ENCODE results near the gene TGM1.

TGM1 gene

DNA sequence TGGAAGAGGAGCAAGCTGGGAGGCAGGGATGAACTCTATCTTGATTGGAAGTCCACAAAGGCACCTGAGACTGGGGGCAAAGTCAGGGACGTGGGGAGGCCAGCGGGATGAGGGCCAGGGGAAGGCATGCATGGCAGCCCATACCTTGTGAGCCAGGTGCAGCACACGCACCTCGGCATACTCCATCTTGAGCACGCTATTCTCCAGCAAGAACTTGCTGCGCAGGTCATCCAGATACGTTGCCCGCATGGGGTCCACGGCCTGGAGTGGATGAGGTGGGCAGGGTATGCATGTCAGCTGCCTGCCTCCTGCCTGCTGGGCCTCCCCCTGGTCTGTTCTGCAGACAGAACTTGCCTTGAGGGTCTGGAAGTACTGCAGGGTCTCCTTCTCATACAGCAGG, 4.5 kb upstream of the TGM1 start:
- Histone ChIP-seq H3K9ac (ENCODE audit: low read depth, low read length) (no peak overlapping the region), H3K9me3 (replicated peaks; ENCODE audit: low read length) (no peaks in the 10 kb centered on the region), H3K36me3 (ENCODE audit: insufficient read depth, low read length) (peaks cover 28% of the 10 kb centered on the region), H3K4me3 (ENCODE audit: low read length) (no peak overlapping the region), H3K27me3 (ENCODE audit: control insufficient read depth, insufficient read depth, low read length) (no peaks in the 10 kb centered on the region), H3K4me2 (ENCODE audit: low read length) (no peak overlapping the region), H3K4me1 (ENCODE audit: control insufficient read depth, insufficient read depth, low read length) (peaks cover 9% of the 10 kb centered on the region)

GRCh38 chr14:24266344-24267244, 3.6 kb upstream of the TGM1 start:
- Histone ChIP-seq H3K9me3 (replicated peaks; ENCODE audit: low read length) (no peaks in the 10 kb centered on the region), H3K27me3 (ENCODE audit: control insufficient read depth, insufficient read depth, low read length) (no peaks in the 10 kb centered on the region), H3K36me3 (ENCODE audit: insufficient read depth, low read length) (peaks cover 28% of the 10 kb centered on the region), H3K9ac (ENCODE audit: low read depth, low read length) (no peak overlapping the region), H3K4me3 (ENCODE audit: low read length) (no peak overlapping the region), H3K4me1 (ENCODE audit: control insufficient read depth, insufficient read depth, low read length) (peaks cover 5% of the 10 kb centered on the region), H3K4me2 (ENCODE audit: low read length) (no peak overlapping the region)

GRCh38 chr14:24264298-24264697, 1.3 kb upstream of the TGM1 start:
- no peaks in the 10 kb centered on the region for H3K9me3 ChIP-seq (replicated peaks; ENCODE audit: low read length)
- H3K4me1 ChIP-seq (ENCODE audit: control insufficient read depth, insufficient read depth, low read length), result peaks cover 3% of the 10 kb centered on the region
- H3K9ac ChIP-seq (ENCODE audit: low read depth, low read length), result no peak overlapping the region
- H3K4me3 ChIP-seq (ENCODE audit: low read length), result no peak overlapping the region
- no peak overlapping the region for H3K4me2 ChIP-seq (ENCODE audit: low read length)
- peaks cover 28% of the 10 kb centered on the region for H3K36me3 ChIP-seq (ENCODE audit: insufficient read depth, low read length)
- no peaks in the 10 kb centered on the region for H3K27me3 ChIP-seq (ENCODE audit: control insufficient read depth, insufficient read depth, low read length)

- no peak overlapping the region for H3K9ac ChIP-seq (ENCODE audit: low read depth, low read length)
- H3K4me3 ChIP-seq (ENCODE audit: low read length), result no peak overlapping the region
- no peaks in the 10 kb centered on the region for H3K9me3 ChIP-seq (replicated peaks; ENCODE audit: low read length)
- peaks cover 7% of the 10 kb centered on the region for H3K4me1 ChIP-seq (ENCODE audit: control insufficient read depth, insufficient read depth, low read length)
- H3K4me2 ChIP-seq (ENCODE audit: low read length), result no peak overlapping the region
- H3K27me3 ChIP-seq (ENCODE audit: control insufficient read depth, insufficient read depth, low read length), result no peaks in the 10 kb centered on the region
- H3K36me3 ChIP-seq (ENCODE audit: insufficient read depth, low read length), result peaks cover 27% of the 10 kb centered on the region
These were observed 871 bp upstream of the TGM1 start for GRCh38 chr14:24263848-24264247.

DNA sequence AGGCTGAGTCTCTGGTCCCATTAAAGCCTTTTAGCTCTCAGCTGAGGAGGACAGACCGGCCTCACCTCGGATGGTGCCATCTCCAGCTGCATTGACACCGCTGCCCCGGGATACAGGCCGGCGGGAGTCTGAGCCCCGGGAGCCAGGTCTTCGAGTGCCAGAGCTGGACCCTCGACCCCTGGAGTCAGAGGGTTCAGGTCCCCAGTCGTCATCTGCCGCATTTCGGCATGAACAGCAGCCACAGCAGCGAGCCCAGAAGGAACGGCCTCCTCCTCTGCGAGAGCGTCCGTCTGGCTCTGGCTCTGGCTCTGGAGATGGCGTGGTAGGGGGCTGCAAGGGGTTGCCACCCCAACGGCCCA, 1.0 kb downstream of the TGM1 start:
- Histone ChIP-seq H3K27me3 (ENCODE audit: control insufficient read depth, insufficient read depth, low read length) (no peaks in the 10 kb centered on the region), H3K36me3 (ENCODE audit: insufficient read depth, low read length) (peaks cover 14% of the 10 kb centered on the region), H3K4me3 (ENCODE audit: low read length) (no peak overlapping the region), H3K4me2 (ENCODE audit: low read length) (no peak overlapping the region), H3K9me3 (replicated peaks; ENCODE audit: low read length) (no peaks in the 10 kb centered on the region), H3K9ac (ENCODE audit: low read depth, low read length) (no peak overlapping the region), H3K4me1 (ENCODE audit: control insufficient read depth, insufficient read depth, low read length) (peaks cover 8% of the 10 kb centered on the region)

GRCh38 chr14:24261256-24261968, 1.6 kb downstream of the TGM1 start:
- Histone ChIP-seq H3K27me3 (ENCODE audit: control insufficient read depth, insufficient read depth, low read length) (no peaks in the 10 kb centered on the region), H3K9ac (ENCODE audit: low read depth, low read length) (no peak overlapping the region), H3K4me2 (ENCODE audit: low read length) (no peak overlapping the region), H3K9me3 (replicated peaks; ENCODE audit: low read length) (no peaks in the 10 kb centered on the region), H3K36me3 (ENCODE audit: insufficient read depth, low read length) (peaks cover 12% of the 10 kb centered on the region), H3K4me3 (ENCODE audit: low read length) (no peak overlapping the region), H3K4me1 (ENCODE audit: control insufficient read depth, insufficient read depth, low read length) (peaks cover 8% of the 10 kb centered on the region)

DNA sequence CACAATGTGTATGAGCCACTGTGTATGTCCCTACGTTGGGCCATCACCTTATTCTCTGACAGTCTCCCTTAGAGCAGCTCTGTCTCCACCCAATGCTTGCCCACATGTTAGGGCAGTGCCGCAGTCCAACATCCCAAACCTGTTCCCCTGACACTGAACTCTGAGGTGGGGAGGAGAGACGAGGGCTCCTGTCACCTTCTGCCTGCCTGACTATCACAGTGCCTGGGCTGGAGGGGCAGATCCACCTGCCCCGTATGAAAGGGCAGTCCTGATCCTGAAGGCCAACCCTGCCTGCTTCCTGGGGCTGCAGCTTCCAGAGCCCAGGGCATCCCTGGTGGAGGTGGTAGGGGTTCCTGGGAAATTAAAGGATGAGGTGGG, 2.2 kb downstream of the TGM1 start:
- Histone ChIP-seq H3K4me1 (ENCODE audit: control insufficient read depth, insufficient read depth, low read length) (peaks cover 8% of the 10 kb centered on the region), H3K4me3 (ENCODE audit: low read length) (no peak overlapping the region), H3K36me3 (ENCODE audit: insufficient read depth, low read length) (peaks cover 6% of the 10 kb centered on the region), H3K27me3 (ENCODE audit: control insufficient read depth, insufficient read depth, low read length) (no peaks in the 10 kb centered on the region), H3K9me3 (replicated peaks; ENCODE audit: low read length) (no peaks in the 10 kb centered on the region), H3K4me2 (ENCODE audit: low read length) (no peak overlapping the region), H3K9ac (ENCODE audit: low read depth, low read length) (no peak overlapping the region)

DNA sequence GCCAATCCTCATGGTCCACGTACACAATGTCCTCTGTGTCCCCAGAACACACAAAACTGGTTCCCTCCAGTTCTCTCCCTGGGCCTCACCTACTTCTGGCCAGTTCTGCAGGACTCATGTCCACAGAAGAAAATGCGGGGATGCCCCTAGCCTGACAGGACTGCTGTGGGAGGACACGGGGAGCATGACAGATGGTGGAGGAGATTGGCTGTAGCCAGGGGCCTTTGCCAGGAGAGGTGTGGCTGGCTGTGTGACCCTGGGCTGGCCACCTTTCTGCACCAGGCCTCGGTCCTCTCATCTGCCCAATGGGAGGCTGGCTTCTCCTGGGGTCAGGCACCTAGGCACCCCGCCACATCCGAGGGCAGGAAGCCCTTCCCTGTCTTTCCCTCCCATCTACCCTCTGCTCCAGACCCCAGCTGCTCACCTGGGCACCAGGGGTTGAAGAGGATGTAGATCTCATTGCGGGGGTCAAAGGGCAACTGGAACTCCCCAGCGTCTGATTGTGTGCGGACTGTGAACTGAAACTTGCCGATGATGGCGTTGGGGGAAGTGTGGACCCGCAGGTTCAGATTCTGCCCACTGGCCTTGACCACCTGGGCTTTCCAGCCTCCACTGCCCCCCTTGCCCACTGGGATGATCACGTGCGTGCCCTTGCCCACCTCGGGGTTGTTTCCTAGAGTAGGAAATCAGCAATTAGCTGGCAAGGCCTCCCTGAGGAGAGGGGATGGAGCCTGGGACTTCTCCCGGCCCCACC, 2.8 kb downstream of the TGM1 start:
- no peaks in the 10 kb centered on the region for H3K9me3 ChIP-seq (replicated peaks; ENCODE audit: low read length)
- no peak overlapping the region for H3K4me3 ChIP-seq (ENCODE audit: low read length)
- H3K36me3 ChIP-seq (ENCODE audit: insufficient read depth, low read length), result peaks cover 2% of the 10 kb centered on the region
- peaks cover 8% of the 10 kb centered on the region for H3K4me1 ChIP-seq (ENCODE audit: control insufficient read depth, insufficient read depth, low read length)
- no peaks in the 10 kb centered on the region for H3K27me3 ChIP-seq (ENCODE audit: control insufficient read depth, insufficient read depth, low read length)
- H3K4me2 ChIP-seq (ENCODE audit: low read length), result no peak overlapping the region
- no peak overlapping the region for H3K9ac ChIP-seq (ENCODE audit: low read depth, low read length)

DNA sequence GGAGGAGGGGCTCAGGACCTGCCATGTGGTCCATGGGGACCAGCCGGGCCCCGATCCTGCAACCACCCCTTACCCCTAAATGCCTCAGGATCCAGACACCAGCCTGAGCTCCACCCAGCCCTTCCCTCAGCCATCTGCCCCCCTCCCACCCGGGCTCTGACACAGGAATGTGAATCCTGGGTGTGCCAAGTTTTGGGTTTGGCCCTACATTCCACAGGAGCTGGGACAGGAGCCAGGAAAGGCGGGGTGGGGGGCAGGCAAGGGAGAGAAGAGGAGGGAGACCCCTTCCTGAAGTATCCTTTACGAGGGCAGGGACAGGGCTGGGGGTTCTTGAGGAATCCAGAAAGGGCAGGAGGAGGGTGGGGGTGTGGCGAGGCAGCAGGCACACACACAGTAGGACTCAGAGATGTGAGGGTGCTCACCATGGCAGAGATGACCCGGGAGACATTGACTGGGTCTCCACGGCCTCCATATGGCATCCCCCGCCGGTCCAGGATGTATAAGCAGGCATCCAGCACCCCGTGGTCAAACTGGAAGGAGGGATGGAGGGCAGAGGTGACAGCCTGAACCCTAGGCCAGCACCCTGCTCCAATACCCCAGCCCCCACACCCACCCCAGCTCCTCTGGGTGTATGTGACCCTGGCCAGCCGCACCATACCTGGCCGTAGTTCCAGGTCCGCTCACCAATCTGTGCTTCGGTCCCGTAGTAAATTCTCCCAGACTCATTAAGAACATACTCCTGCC, 3.5 kb downstream of the TGM1 start:
- Histone ChIP-seq H3K27me3 (ENCODE audit: control insufficient read depth, insufficient read depth, low read length) (no peaks in the 10 kb centered on the region), H3K9ac (ENCODE audit: low read depth, low read length) (no peak overlapping the region), H3K4me1 (ENCODE audit: control insufficient read depth, insufficient read depth, low read length) (peaks cover 8% of the 10 kb centered on the region), H3K36me3 (ENCODE audit: insufficient read depth, low read length) (no peaks in the 10 kb centered on the region), H3K9me3 (replicated peaks; ENCODE audit: low read length) (no peaks in the 10 kb centered on the region), H3K4me2 (ENCODE audit: low read length) (no peak overlapping the region), H3K4me3 (ENCODE audit: low read length) (no peak overlapping the region)

DNA sequence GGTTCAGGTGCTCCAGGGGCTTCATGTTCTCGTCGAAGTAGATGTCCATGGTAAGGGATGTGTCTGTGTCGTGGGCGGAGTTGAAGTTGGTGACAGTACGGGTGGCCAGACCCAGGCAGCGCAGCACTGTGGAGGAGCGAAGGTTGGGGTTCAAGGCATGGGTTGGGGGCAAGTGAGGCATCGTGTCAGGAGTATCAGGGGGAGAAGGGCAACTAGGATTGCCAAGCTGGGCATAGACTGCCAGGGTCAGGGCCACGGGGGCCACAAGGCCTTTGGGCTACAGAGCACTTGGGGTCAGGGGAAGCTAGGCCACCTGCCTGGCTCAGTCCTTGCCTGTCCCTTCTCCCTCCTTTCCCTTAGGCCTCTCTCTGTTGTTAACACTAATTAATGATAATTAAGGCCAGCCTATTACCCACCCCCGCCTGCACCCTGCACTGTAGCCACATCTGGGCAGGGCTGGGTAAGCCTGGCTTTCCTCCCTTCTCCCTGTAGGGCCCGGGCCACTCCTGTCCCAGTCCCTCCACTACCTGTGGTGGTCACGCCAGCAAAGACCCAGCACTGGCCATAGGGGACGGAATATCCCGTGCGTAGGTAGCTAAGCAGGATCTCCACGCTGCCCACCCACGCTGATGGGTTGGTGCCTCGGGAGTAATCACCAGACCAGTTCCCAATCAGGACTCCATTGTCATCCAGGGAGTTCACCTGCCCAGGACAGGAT, 4.3 kb downstream of the TGM1 start:
- Histone ChIP-seq H3K4me2 (ENCODE audit: low read length) (no peak overlapping the region), H3K9ac (ENCODE audit: low read depth, low read length) (no peak overlapping the region), H3K9me3 (replicated peaks; ENCODE audit: low read length) (no peaks in the 10 kb centered on the region), H3K36me3 (ENCODE audit: insufficient read depth, low read length) (no peaks in the 10 kb centered on the region), H3K4me1 (ENCODE audit: control insufficient read depth, insufficient read depth, low read length) (peaks cover 8% of the 10 kb centered on the region), H3K27me3 (ENCODE audit: control insufficient read depth, insufficient read depth, low read length) (no peaks in the 10 kb centered on the region), H3K4me3 (ENCODE audit: low read length) (no peak overlapping the region)
